K562 (cell line): Measurements from ENCODE around the gene TDRD9. TPM values are rescaled to one million over a fixed set of nuclear protein-coding genes. Genes with fewer than 3 reads are reported as not detected.

Experiments used
- ATAC-seq: fragments of 200-7000 bp; cut with Tn5 transposase; 3 replicates; pipeline ENCODE4 v1.9.1; 2020; ENCODE audit warnings: moderate library complexity
- BruUV-seq: library from RNA; stranded (reverse); fragments of 400-500 nt; replicated peaks from 2 replicates; lab custom pipeline; 2021; lab: Mats Ljungman, UMichigan
- CTCF ChIA-PET: fragments of 300-600 bp; formaldehyde crosslinking; extraction: SDS; loops from one replicate; lab custom pipeline; 2021; ENCODE audit warnings: low intra/inter-chr PET ratio; lab: Yijun Ruan, JAX
- POLR2A ChIA-PET: fragments of 300-600, 350-650 bp; sonication (Branson Sonifier 250); formaldehyde crosslinking; extraction: SDS; loops from one replicate; lab custom pipeline; 2021; ENCODE audit warnings: antibody characterized with exemption, inconsistent platforms; lab: Yijun Ruan, JAX
- DNase-seq, 4 experiments: peaks; one replicate each; pipeline versions ENCODE4 v3.0.0 to v3.0.0-alpha.2; 2011 to 2018; ENCODE audit warnings: low spot score in 3 of 4, mixed read lengths in 3 of 4; ENCODE audit errors: extremely low read depth in 1 of 4
- FAIRE-seq: peaks from 2 replicates; lab custom pipeline; 2011; peaks lifted over from hg19 to GRCh38; lab: Jason Lieb, UNC
- H2AFZ ChIP-seq: 2 replicates; pipeline ENCODE4 v1.6.0; 2011; ENCODE audit warnings: low read depth, low read length, control low read depth, inconsistent platforms
- H3K27ac ChIP-seq: fragments of 200-600 bp; 3 replicates; pipeline ENCODE4 v1.8.0; 2011; ENCODE audit warnings: low read depth, mild to moderate bottlenecking, control low read depth, inconsistent platforms, low read length, moderate library complexity, mixed read lengths; ENCODE audit errors: extremely low read depth
- H3K27me3 ChIP-seq, 2 experiments: fragments of 300-600 bp in 1 of 2; 2 replicates in 1 of 2; 3 replicates in 1 of 2; pipeline versions ENCODE4 v1.6.0 to v1.8.0; 2011; ENCODE audit warnings: inconsistent platforms in 2 of 2, low read length in 2 of 2, mild to moderate bottlenecking in 1 of 2, mixed read lengths in 1 of 2, moderate library complexity in 1 of 2; ENCODE audit not compliant: control insufficient read depth in 2 of 2, insufficient read depth in 2 of 2
- H3K36me3 ChIP-seq: fragments of 300-600 bp; 3 replicates; pipeline ENCODE4 v1.8.0; 2011; ENCODE audit warnings: mild to moderate bottlenecking, low read length, inconsistent platforms; ENCODE audit not compliant: control insufficient read depth, insufficient read depth
- H3K4me1 ChIP-seq, 2 experiments: fragments of 200-600 bp in 1 of 2; replicated peaks in 1 of 2; 2 replicates in 1 of 2; 3 replicates in 1 of 2; pipeline versions ENCODE4 v1.5.1 to v1.8.0; 2011; ENCODE audit warnings: inconsistent platforms in 2 of 2, low read length in 2 of 2, mild to moderate bottlenecking in 1 of 2, mixed read lengths in 1 of 2, moderate library complexity in 1 of 2; ENCODE audit not compliant: control insufficient read depth in 2 of 2, insufficient read depth in 2 of 2
- H3K4me2 ChIP-seq: 2 replicates; pipeline ENCODE4 v1.6.1; 2011; ENCODE audit warnings: low read length, control low read depth, inconsistent platforms, mixed read lengths; ENCODE audit not compliant: insufficient read depth
- H3K4me3 ChIP-seq: fragments of 200-600 bp; sonication (generic), shearing (Covaris generic); 2 replicates; pipeline ENCODE4 v1.5.1; 2016; ENCODE audit warnings: control low read depth, inconsistent platforms
- H3K79me2 ChIP-seq: fragments of 200-600 bp; 3 replicates; pipeline ENCODE4 v1.8.0; 2011; ENCODE audit warnings: low read length, inconsistent platforms; ENCODE audit not compliant: control insufficient read depth, insufficient read depth
- H3K9ac ChIP-seq, 2 experiments: 2 replicates each; pipeline versions ENCODE4 v1.6.0 to v1.6.1; 2011; ENCODE audit warnings: low read depth in 2 of 2, low read length in 2 of 2, control low read depth in 1 of 2, inconsistent platforms in 1 of 2, mild to moderate bottlenecking in 1 of 2, mixed read lengths in 1 of 2; ENCODE audit not compliant: insufficient read depth in 1 of 2
- H3K9me1 ChIP-seq: one replicate; pipeline ENCODE4 v1.6.0; 2011; ENCODE audit warnings: inconsistent platforms, mild to moderate bottlenecking, low read length, moderate library complexity; ENCODE audit not compliant: control insufficient read depth, insufficient read depth
- H3K9me3 ChIP-seq: replicated peaks from 2 replicates; pipeline ENCODE4 v1.5.1; 2011; ENCODE audit warnings: low read depth, low read length, inconsistent platforms; ENCODE audit not compliant: control insufficient read depth, insufficient read depth
- H4K20me1 ChIP-seq: replicated peaks from 2 replicates; pipeline ENCODE4 v1.6.1; 2011; ENCODE audit warnings: low read length, inconsistent platforms, mixed read lengths; ENCODE audit not compliant: control insufficient read depth, insufficient read depth
- BCL6 ChIP-seq: fragments of 250-450 bp; sonication (Bioruptor Pico); IDR thresholded peaks from 2 replicates; pipeline ENCODE4 v1.4.0; 2020
- CHD1 ChIP-seq: fragments of 200-600 bp; sonication (generic); IDR thresholded peaks from one replicate; pipeline ENCODE4 v1.6.1; 2012; ENCODE audit warnings: mild to moderate bottlenecking, moderate library complexity, low read length, inconsistent platforms
- ELF1 ChIP-seq: fragments of 200-800 bp; sonication (Bioruptor generic); IDR thresholded peaks from 2 replicates; pipeline ENCODE4 v1.6.1; 2016; ENCODE audit warnings: missing genetic modification characterization, missing compliant biosample characterization
- FOS ChIP-seq: IDR thresholded peaks from 3 replicates; pipeline ENCODE4 v1.6.1; 2011; ENCODE audit not compliant: insufficient read length; ENCODE audit errors: extremely low read depth
- FOXK2 ChIP-seq, 2 experiments: fragments of 450-650 bp; IDR thresholded peaks in 1 of 2; conservative IDR thresholded peaks in 1 of 2; 2 replicates each; pipeline ENCODE4 v1.6.1; 2016; ENCODE audit warnings: low read depth in 2 of 2, mild to moderate bottlenecking in 1 of 2
- HMG20A ChIP-seq: fragments of 450-650 bp; formaldehyde crosslinking; conservative IDR thresholded peaks from 2 replicates; pipeline ENCODE4 v1.4.0; 2020; ENCODE audit warnings: mild to moderate bottlenecking, mixed read lengths
- IFI16 ChIP-seq: fragments of 250-450 bp; sonication (Bioruptor Pico); IDR thresholded peaks from 2 replicates; pipeline ENCODE4 v2.1.2; 2022; ENCODE audit warnings: mild to moderate bottlenecking, inconsistent platforms
- KLF10 ChIP-seq: fragments of 250-450 bp; sonication (Bioruptor Pico); IDR thresholded peaks from 2 replicates; pipeline ENCODE4 v1.6.1; 2021; ENCODE audit warnings: matching md5 sums
- POLR2A ChIP-seq: fragments of 450-650 bp; conservative IDR thresholded peaks from 2 replicates; pipeline ENCODE4 v1.6.1; 2016
- SIN3B ChIP-seq: fragments of 450-650 bp; IDR thresholded peaks from 2 replicates; pipeline ENCODE4 v1.6.1; 2017; ENCODE audit warnings: low read depth, mild to moderate bottlenecking, moderate library complexity
- TARDBP ChIP-seq: fragments of 450-650 bp; IDR thresholded peaks from 2 replicates; pipeline ENCODE4 v1.6.1; 2016
- TBP ChIP-seq: optimal IDR thresholded peaks from 2 replicates; pipeline ENCODE3; 2011; ENCODE audit warnings: low read depth, low read length, improper control_type of control experiment
- ZKSCAN3 ChIP-seq: fragments of 250-450 bp; sonication (Bioruptor Pico); IDR thresholded peaks from 2 replicates; pipeline ENCODE4 v1.4.0; 2020
- ZNF431 ChIP-seq: sonication (generic); formaldehyde crosslinking; IDR thresholded peaks from 2 replicates; pipeline ENCODE4 v1.8.0; 2022; ENCODE audit warnings: mild to moderate bottlenecking, missing genetic modification reagents
- ZNF77 ChIP-seq: fragments of 250-450 bp; sonication (Bioruptor Pico); IDR thresholded peaks from 2 replicates; pipeline ENCODE4 v1.5.0; 2020
- WGBS: fragments of 100-300 bp; shearing (Covaris generic); methylation state at CpG from one replicate; pipeline ENCODE4 v1.1.6; 2016; ENCODE audit warnings: low coverage, mixed read lengths; ENCODE audit not compliant: insufficient coverage; ENCODE audit errors: missing lambda C conversion rate; 5-methylcytosine and 5-hydroxymethylcytosine counted together
- in situ Hi-C: fragments of 300-500 bp; cut with MboI; formaldehyde crosslinking; loops from 4 replicates; pipeline ENCODE4 v1.15.0; 2018; ENCODE audit warnings: inconsistent platforms, mixed read lengths
- intact Hi-C: fragments of 100-400 bp; cut with micrococcal nuclease; formaldehyde crosslinking; loops from 2 replicates; pipeline ENCODE4 v1.14.2; 2022
- polyA plus RNA-seq, 8 experiments: library from polyadenylated mRNA; depleted of rRNA in 4 of 8; stranded (reverse) in 5 of 8; unstranded in 3 of 8; fragments of >200 nt; fragmentation: Nextera tagmentation in 2 of 8; fragmentation: Illumina TruSeq in 1 of 8; extraction: Ambion mirVana in 2 of 8; extraction: Trizol in 1 of 8; gene quantifications; 2 replicates each; pipeline versions ENCODE4 v1.2.1 to v1.2.3, GENCODE V29; 2011 to 2014; ENCODE audit warnings: inconsistent platforms in 1 of 8, missing spikeins in 1 of 8
- total RNA-seq, 7 experiments: library from RNA; depleted of rRNA in 6 of 7; stranded (reverse); fragments of >200 nt in 6 of 7; fragmentation: Illumina TruSeq in 2 of 7; extraction: Trizol in 2 of 7; gene quantifications; 2 replicates each; pipeline versions ENCODE4 v1.2.1 to v1.2.3, GENCODE V29; 2011 to 2021; ENCODE audit warnings: low replicate concordance in 1 of 7
- TF ChIP-seq, protein P1 (sequence below): fragments of 450-650 bp; IDR thresholded peaks from 2 replicates; pipeline ENCODE4 v1.6.1; 2016; ENCODE audit warnings: borderline replicate concordance
- TF ChIP-seq, protein P2 (sequence below): fragments of 250-450 bp; sonication (Bioruptor Pico); IDR thresholded peaks from 2 replicates; pipeline ENCODE4 v1.8.0; 2021; ENCODE audit warnings: borderline replicate concordance, mild to moderate bottlenecking, moderate library complexity; ENCODE audit not compliant: poor library complexity, severe bottlenecking

The TDRD9 gene
- total and polyA plus RNA-seq, 9 of the 15 experiments (the other 6 are each of a cell fraction or from before 2014, with no cell fraction given), result 0.04 to 0.14 (median 0.04) TPM; not detected in 5

DNA sequence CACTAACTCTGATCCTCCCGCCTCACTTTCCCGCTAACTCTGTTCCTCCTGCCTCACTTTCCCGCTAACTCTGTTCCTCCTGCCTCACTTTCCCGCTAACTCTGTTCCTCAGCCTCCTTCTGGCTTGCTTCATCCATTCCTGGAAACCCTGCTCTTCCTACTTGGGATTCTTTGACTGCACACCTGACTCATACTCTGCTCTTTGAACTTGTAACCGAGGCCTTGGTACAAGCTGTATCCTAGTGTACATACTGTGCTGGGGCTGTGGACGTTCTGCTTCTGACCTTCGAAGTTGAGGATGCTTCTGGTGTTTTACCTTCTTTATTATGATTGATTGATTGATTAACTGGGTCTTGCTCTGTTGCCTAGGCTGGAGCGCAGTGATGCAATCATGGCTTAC, 77.2 kb downstream of the TDRD9 start:
- Histone ChIP-seq H3K9me1 (no peaks in the 10 kb centered on the region), H3K27ac (no peak overlapping the region), H3K9me3 (no peaks in the 10 kb centered on the region), H4K20me1 (no peaks in the 10 kb centered on the region), H3K4me3 (no peak overlapping the region), H3K27me3 (peaks cover 10 to 15% of the 10 kb centered on the region in 2 experiments; a peak in 3 of 5 replicates), H3K4me2 (no peak overlapping the region), H3K36me3 (no peaks in the 10 kb centered on the region), H3K4me1 (no peaks in the 10 kb centered on the region; a peak in 1 of 5 replicates), H3K9ac (no peak overlapping the region), H3K79me2 (no peaks in the 10 kb centered on the region), H2AFZ (no peak overlapping the region)
- WGBS, result 0% methylated on average over 8 of the region's 8 CpGs
- no peak for ATAC-seq
- intact Hi-C loops, result no loop called here
- DNase-seq, result no peak
- ChIA-PET POLR2A (interaction anchor here (0.5 to 1.3 kb wide), 2 partner anchors 10 to 68 kb away, joined by 3 read pairs; no protein-coding TSS in a partner anchor), CTCF (no interaction called here)
- in situ Hi-C loops, result no loop called here
- no peak for TF ChIP-seq ZNF77
- FAIRE-seq, result no peak
- BruUV-seq, result no TSS peak

DNA sequence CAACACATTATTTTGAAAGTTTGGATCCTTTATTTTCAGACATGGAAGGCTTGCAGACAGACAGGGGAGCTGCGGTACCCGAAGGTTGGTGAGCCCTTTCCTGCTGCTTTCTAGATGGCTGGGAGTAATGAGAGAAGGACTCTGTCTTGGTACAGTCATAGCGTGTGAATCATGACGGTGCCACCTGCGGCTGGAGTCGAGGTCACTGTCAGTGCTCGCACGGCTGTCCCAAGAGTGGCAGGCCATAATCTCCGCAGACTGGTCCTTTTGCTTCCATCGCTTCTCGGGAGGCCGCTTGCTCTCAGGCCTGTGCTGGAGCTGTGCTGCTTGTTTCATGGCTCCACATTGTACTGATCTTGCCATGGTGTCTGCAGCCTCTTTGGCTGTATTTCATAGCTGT, 78.9 kb downstream of the TDRD9 start:
- ChIA-PET POLR2A (interaction anchor here (1.2 kb wide), 1 partner anchor 10 kb away, joined by 3 read pairs; no protein-coding TSS in a partner anchor), CTCF (no interaction called here)
- no peak for TF ChIP-seq FOS
- TF ChIP-seq, protein P1, sequence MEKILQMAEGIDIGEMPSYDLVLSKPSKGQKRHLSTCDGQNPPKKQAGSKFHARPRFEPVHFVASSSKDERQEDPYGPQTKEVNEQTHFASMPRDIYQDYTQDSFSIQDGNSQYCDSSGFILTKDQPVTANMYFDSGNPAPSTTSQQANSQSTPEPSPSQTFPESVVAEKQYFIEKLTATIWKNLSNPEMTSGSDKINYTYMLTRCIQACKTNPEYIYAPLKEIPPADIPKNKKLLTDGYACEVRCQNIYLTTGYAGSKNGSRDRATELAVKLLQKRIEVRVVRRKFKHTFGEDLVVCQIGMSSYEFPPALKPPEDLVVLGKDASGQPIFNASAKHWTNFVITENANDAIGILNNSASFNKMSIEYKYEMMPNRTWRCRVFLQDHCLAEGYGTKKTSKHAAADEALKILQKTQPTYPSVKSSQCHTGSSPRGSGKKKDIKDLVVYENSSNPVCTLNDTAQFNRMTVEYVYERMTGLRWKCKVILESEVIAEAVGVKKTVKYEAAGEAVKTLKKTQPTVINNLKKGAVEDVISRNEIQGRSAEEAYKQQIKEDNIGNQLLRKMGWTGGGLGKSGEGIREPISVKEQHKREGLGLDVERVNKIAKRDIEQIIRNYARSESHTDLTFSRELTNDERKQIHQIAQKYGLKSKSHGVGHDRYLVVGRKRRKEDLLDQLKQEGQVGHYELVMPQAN, result no peak
- no peak for TF ChIP-seq ZKSCAN3 (CRISPR knock-in tag)
- TF ChIP-seq ELF1 (tag), result no peak
- TF ChIP-seq HMG20A, result no peak
- no peak for TF ChIP-seq IFI16 (CRISPR knock-in tag)
- no peak for TF ChIP-seq KLF10 (CRISPR knock-in tag)
- no peak for TF ChIP-seq BCL6
- TF ChIP-seq, protein P2, sequence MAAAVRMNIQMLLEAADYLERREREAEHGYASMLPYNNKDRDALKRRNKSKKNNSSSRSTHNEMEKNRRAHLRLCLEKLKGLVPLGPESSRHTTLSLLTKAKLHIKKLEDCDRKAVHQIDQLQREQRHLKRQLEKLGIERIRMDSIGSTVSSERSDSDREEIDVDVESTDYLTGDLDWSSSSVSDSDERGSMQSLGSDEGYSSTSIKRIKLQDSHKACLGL (CRISPR knock-in tag), result no peak
- no peak for TF ChIP-seq POLR2A
- TF ChIP-seq TBP, result no peak
- TF ChIP-seq FOXK2 (conservative IDR thresholded peaks at IDR 0.05 in 1 of 2, IDR thresholded peaks at IDR 0.05 in 1 of 2; ENCODE audit: low read depth in 2 of 2), result no peak
- TF ChIP-seq SIN3B, result no peak
- TF ChIP-seq CHD1, result no peak
- no peak for TF ChIP-seq ZNF431 (CRISPR knock-in tag)
- no peak for TF ChIP-seq TARDBP
- Histone ChIP-seq H3K9ac (peak overlapping the region in 1 of 2 experiments; percentile 26; a peak in 1 of 4 replicates), H3K4me1 (no peaks in the 10 kb centered on the region; a peak in 1 of 5 replicates), H3K27ac (no peak overlapping the region), H3K36me3 (no peaks in the 10 kb centered on the region), H2AFZ (no peak overlapping the region), H3K79me2 (no peaks in the 10 kb centered on the region), H4K20me1 (no peaks in the 10 kb centered on the region), H3K4me3 (no peak overlapping the region), H3K27me3 (peaks cover 10 to 15% of the 10 kb centered on the region in 2 experiments; a peak in 3 of 5 replicates), H3K4me2 (no peak overlapping the region), H3K9me3 (no peaks in the 10 kb centered on the region), H3K9me1 (no peaks in the 10 kb centered on the region)
- BruUV-seq, result no TSS peak
- in situ Hi-C loops (no loop called here), intact Hi-C loops (no loop called here)
- no peak for DNase-seq
- ATAC-seq, result no peak
- 4% methylated on average over 12 of the region's 12 CpGs for WGBS
- FAIRE-seq, result no peak
